Endodermal cell (in vitro differentiated cells): ENCODE data around the gene UVRAG. TPM values are rescaled to one million over a fixed set of nuclear protein-coding genes. Genes with fewer than 3 reads are reported as not detected.

ENCODE experiments used
- DNase-seq: peaks from one replicate; pipeline ENCODE4 v3.0.0-alpha.2; 2017
- H3K27ac ChIP-seq: 2 replicates; pipeline ENCODE4 v1.5.1; 2013; ENCODE audit warnings: mild to moderate bottlenecking, low read depth, low read length, moderate library complexity
- H3K27me3 ChIP-seq: 2 replicates; pipeline ENCODE4 v1.6.1; 2013; ENCODE audit warnings: mild to moderate bottlenecking, low read length, moderate library complexity; ENCODE audit not compliant: insufficient read depth, control insufficient read depth, poor library complexity, severe bottlenecking
- H3K36me3 ChIP-seq: 2 replicates; pipeline ENCODE4 v1.7.0; 2013; ENCODE audit warnings: mild to moderate bottlenecking, low read length, moderate library complexity; ENCODE audit not compliant: control insufficient read depth, insufficient read depth
- H3K4me1 ChIP-seq: one replicate; pipeline ENCODE4 v1.7.0; 2013; ENCODE audit warnings: low read length; ENCODE audit not compliant: control insufficient read depth, insufficient read depth
- H3K4me3 ChIP-seq: 2 replicates; pipeline ENCODE4 v1.5.1; 2013; ENCODE audit warnings: mild to moderate bottlenecking, low read length, moderate library complexity
- H3K9ac ChIP-seq: 2 replicates; pipeline ENCODE4 v1.6.1; 2013; ENCODE audit warnings: mild to moderate bottlenecking, low read length, moderate library complexity; ENCODE audit not compliant: poor library complexity, severe bottlenecking; ENCODE audit errors: extremely low read depth
- H3K9me3 ChIP-seq: 2 replicates; pipeline ENCODE4 v1.6.1; 2013; ENCODE audit warnings: mild to moderate bottlenecking, low read length, moderate library complexity; ENCODE audit not compliant: control insufficient read depth
- H3K27ac Mint-ChIP-seq: 2 replicates; pipeline ENCODE4 v1.8.0; 2020; ENCODE audit warnings: mixed read lengths
- H3K27me3 Mint-ChIP-seq: 2 replicates; pipeline ENCODE4 v1.8.0; 2021; ENCODE audit warnings: mild to moderate bottlenecking, mixed read lengths; ENCODE audit not compliant: insufficient read depth
- H3K36me3 Mint-ChIP-seq: 2 replicates; pipeline ENCODE4 v1.8.0; 2020; ENCODE audit warnings: low read depth, mixed read lengths
- H3K4me1 Mint-ChIP-seq: 2 replicates; pipeline ENCODE4 v1.8.0; 2020; ENCODE audit warnings: mixed read lengths
- H3K4me3 Mint-ChIP-seq: 2 replicates; pipeline ENCODE4 v1.8.0; 2020; ENCODE audit warnings: mild to moderate bottlenecking, moderate library complexity, mixed read lengths
- H3K9me3 Mint-ChIP-seq: 2 replicates; pipeline ENCODE4 v1.8.0; 2020; ENCODE audit warnings: mild to moderate bottlenecking, mixed read lengths
- WGBS, 2 experiments: methylation state at CpG; one replicate each; pipeline versions ENCODE4 v1.1.5 to v1.1.7; 2013; ENCODE audit warnings: missing lambda C conversion rate in 2 of 2, mixed read lengths in 1 of 2; ENCODE audit not compliant: insufficient coverage in 1 of 2, insufficient read length in 1 of 2; 5-methylcytosine and 5-hydroxymethylcytosine counted together
- total RNA-seq, 2 donors: library from RNA; stranded (reverse); fragmentation: NEBNext Ultra II Directional in 1 of 2; extraction: Animal tissue kit (Norgen Biotek cat#: 25700) in 1 of 2; gene quantifications; 2 replicates in 1 of 2; 3 replicates in 1 of 2; pipeline ENCODE4 v1.2.1, GENCODE V29; 2021
- TF ChIP-seq, protein P1 (sequence below): fragments of 200-600 bp; sonication (generic); conservative IDR thresholded peaks from 2 replicates; pipeline ENCODE4 v1.5.0; 2021; ENCODE audit warnings: antibody characterized with exemption, mild to moderate bottlenecking

The UVRAG gene
- total RNA-seq, 2 donors from 2014 or later, result 19.7 to 34.9 TPM

- Histone ChIP-seq H3K9ac (no peak overlapping the region), H3K27me3 (no peaks in the 10 kb centered on the region), H3K4me3 (no peak overlapping the region), H3K36me3 (no peaks in the 10 kb centered on the region), H3K27ac (no peak overlapping the region), H3K4me1 (no peaks in the 10 kb centered on the region), H3K9me3 (no peaks in the 10 kb centered on the region)
- TF ChIP-seq, protein P1, sequence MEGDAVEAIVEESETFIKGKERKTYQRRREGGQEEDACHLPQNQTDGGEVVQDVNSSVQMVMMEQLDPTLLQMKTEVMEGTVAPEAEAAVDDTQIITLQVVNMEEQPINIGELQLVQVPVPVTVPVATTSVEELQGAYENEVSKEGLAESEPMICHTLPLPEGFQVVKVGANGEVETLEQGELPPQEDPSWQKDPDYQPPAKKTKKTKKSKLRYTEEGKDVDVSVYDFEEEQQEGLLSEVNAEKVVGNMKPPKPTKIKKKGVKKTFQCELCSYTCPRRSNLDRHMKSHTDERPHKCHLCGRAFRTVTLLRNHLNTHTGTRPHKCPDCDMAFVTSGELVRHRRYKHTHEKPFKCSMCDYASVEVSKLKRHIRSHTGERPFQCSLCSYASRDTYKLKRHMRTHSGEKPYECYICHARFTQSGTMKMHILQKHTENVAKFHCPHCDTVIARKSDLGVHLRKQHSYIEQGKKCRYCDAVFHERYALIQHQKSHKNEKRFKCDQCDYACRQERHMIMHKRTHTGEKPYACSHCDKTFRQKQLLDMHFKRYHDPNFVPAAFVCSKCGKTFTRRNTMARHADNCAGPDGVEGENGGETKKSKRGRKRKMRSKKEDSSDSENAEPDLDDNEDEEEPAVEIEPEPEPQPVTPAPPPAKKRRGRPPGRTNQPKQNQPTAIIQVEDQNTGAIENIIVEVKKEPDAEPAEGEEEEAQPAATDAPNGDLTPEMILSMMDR, result peak; percentile 92
- DNase-seq, result peak; percentile 94
- 56 to 74% methylated on average over 7 to 10 of the region's 10 CpGs for WGBS, 2 experiments
- H3K27me3 Mint-ChIP-seq, result peaks cover 3% of the 10 kb centered on the region
- H3K9me3 Mint-ChIP-seq, result no peaks in the 10 kb centered on the region
- H3K36me3 Mint-ChIP-seq, result peaks cover 3% of the 10 kb centered on the region
- peaks cover 4% of the 10 kb centered on the region for H3K4me1 Mint-ChIP-seq
- no peak overlapping the region for H3K27ac Mint-ChIP-seq
- no peak overlapping the region for H3K4me3 Mint-ChIP-seq
Measured at GRCh38 chr11:75802913-75803820, 11.8 kb upstream of the UVRAG start.

DNA sequence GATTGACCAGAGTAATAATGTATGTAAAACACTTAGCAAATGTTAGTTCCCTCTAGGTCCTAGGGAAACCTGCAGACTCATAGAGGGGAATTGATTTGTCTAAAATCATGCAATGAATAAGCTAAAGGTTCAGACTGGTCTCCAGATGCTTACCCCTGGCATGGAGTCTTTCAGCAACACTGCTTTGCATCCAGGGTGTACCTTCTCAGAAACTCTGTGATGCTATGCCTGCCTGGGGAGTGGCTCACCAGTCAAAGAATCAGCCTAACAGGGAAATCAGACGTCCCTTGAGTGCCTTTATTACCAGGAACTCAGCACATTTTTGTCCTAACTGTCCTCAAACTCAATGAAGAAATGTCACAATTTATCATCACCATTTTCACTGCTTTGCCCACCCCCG is 5.9 kb upstream of the UVRAG start:
- Histone ChIP-seq H3K27me3 (no peaks in the 10 kb centered on the region), H3K9ac (no peak overlapping the region), H3K27ac (no peak overlapping the region), H3K9me3 (no peaks in the 10 kb centered on the region), H3K36me3 (no peaks in the 10 kb centered on the region), H3K4me3 (no peak overlapping the region), H3K4me1 (peaks cover 11% of the 10 kb centered on the region)
- Mint-ChIP-seq H3K36me3 (no peaks in the 10 kb centered on the region), H3K9me3 (no peaks in the 10 kb centered on the region), H3K27me3 (peaks cover 4% of the 10 kb centered on the region), H3K4me1 (peaks cover 33% of the 10 kb centered on the region), H3K4me3 (no peak overlapping the region), H3K27ac (no peak overlapping the region)
- 78 to 79% methylated on average over 2 of the region's 2 CpGs for WGBS, 2 experiments
- TF ChIP-seq, protein P1, result no peak
- no peak for DNase-seq

GRCh38 chr11:75809991-75810390 is 5.0 kb upstream of the UVRAG start:
- Mint-ChIP-seq H3K27ac (no peak overlapping the region), H3K4me3 (no peak overlapping the region), H3K36me3 (no peaks in the 10 kb centered on the region), H3K9me3 (no peaks in the 10 kb centered on the region), H3K27me3 (peaks cover 4% of the 10 kb centered on the region), H3K4me1 (peaks cover 33% of the 10 kb centered on the region)
- no peaks in the 10 kb centered on the region for H3K36me3 ChIP-seq
- H3K9me3 ChIP-seq, result no peaks in the 10 kb centered on the region
- H3K9ac ChIP-seq, result no peak overlapping the region
- DNase-seq, result no peak
- TF ChIP-seq, protein P1, result no peak
- no peak overlapping the region for H3K27ac ChIP-seq
- H3K4me3 ChIP-seq, result no peak overlapping the region
- peaks cover 11% of the 10 kb centered on the region for H3K4me1 ChIP-seq
- no peaks in the 10 kb centered on the region for H3K27me3 ChIP-seq
- 94 to 96% methylated on average over 2 of the region's 2 CpGs for WGBS, 2 experiments
